Neural cell (in vitro differentiated cells): ENCODE data around the gene ZNF500. TPM values are rescaled to one million over a fixed set of nuclear protein-coding genes. Genes with fewer than 3 reads are reported as not detected.

Source experiments
- H2AFZ ChIP-seq: fragments of 200-600, 300-800 bp; sonication (generic), shearing (Covaris generic); 2 replicates; pipeline ENCODE4 v1.6.0; 2014; ENCODE audit warnings: low read depth, mild to moderate bottlenecking, antibody characterized with exemption, low read length, moderate library complexity
- H3F3A ChIP-seq: fragments of 200-600 bp; shearing (Covaris generic); 2 replicates; pipeline ENCODE4 v1.6.1; 2016; ENCODE audit warnings: mild to moderate bottlenecking, moderate library complexity, mixed read lengths, antibody characterized with exemption, low read length; ENCODE audit not compliant: insufficient read depth, poor library complexity, severe bottlenecking
- H3K27ac ChIP-seq: fragments of 200-600, 300-800 bp; sonication (generic), shearing (Covaris generic); 2 replicates; pipeline ENCODE4 v1.5.1; 2014; ENCODE audit warnings: mild to moderate bottlenecking, low read length, moderate library complexity
- H3K27me3 ChIP-seq: fragments of 300-800, 200-600 bp; sonication (generic), shearing (Covaris generic); 2 replicates; pipeline ENCODE4 v1.6.0; 2014; ENCODE audit warnings: mild to moderate bottlenecking, low read depth, low read length, moderate library complexity; ENCODE audit not compliant: insufficient read depth
- H3K36me3 ChIP-seq: fragments of 300-800, 200-600 bp; sonication (generic), shearing (Covaris generic); 2 replicates; pipeline ENCODE4 v1.5.1; 2014; ENCODE audit warnings: mild to moderate bottlenecking, antibody characterized with exemption, low read length, moderate library complexity; ENCODE audit not compliant: insufficient read depth
- H3K4me2 ChIP-seq: fragments of 300-800, 200-600 bp; sonication (generic), shearing (Covaris generic); 2 replicates; pipeline ENCODE4 v1.6.0; 2014; ENCODE audit warnings: mild to moderate bottlenecking, low read length
- H3K4me3 ChIP-seq: fragments of 300-800, 200-600 bp; sonication (generic), shearing (Covaris generic); 2 replicates; pipeline ENCODE4 v1.5.1; 2014; ENCODE audit warnings: mild to moderate bottlenecking, low read length, moderate library complexity
- H3K79me2 ChIP-seq: fragments of 200-600 bp; shearing (Covaris generic); replicated peaks from 2 replicates; pipeline ENCODE4 v1.6.0; 2014; ENCODE audit warnings: mild to moderate bottlenecking, low read length, moderate library complexity; ENCODE audit not compliant: insufficient read depth
- H3K9ac ChIP-seq: fragments of 300-800, 200-600 bp; sonication (generic), shearing (Covaris generic); 2 replicates; pipeline ENCODE4 v1.6.1; 2016; ENCODE audit warnings: mild to moderate bottlenecking, low read length, mixed read lengths
- H3K9me2 ChIP-seq: fragments of 200-600 bp; shearing (Covaris generic); 2 replicates; pipeline ENCODE4 v1.6.1; 2016; ENCODE audit warnings: mild to moderate bottlenecking, low read length, mixed read lengths; ENCODE audit not compliant: insufficient read depth
- H3K9me3 ChIP-seq: fragments of 200-600, 300-800 bp; sonication (generic), shearing (Covaris generic); 2 replicates; pipeline ENCODE4 v1.6.1; 2016; ENCODE audit warnings: mild to moderate bottlenecking, mixed run types, low read length, moderate library complexity, mixed read lengths
- H4K20me1 ChIP-seq: fragments of 200-600 bp; shearing (Covaris generic); 2 replicates; pipeline ENCODE4 v1.6.1; 2016; ENCODE audit warnings: mild to moderate bottlenecking, mixed run types; ENCODE audit not compliant: insufficient read depth
- CTCF ChIP-seq: fragments of 450-650 bp; IDR thresholded peaks from 2 replicates; pipeline ENCODE4 v1.5.1; 2014; ENCODE audit warnings: antibody characterized with exemption, mild to moderate bottlenecking, moderate library complexity; ENCODE audit not compliant: poor library complexity, severe bottlenecking
- EP300 ChIP-seq: fragments of 450-650 bp; conservative IDR thresholded peaks from 2 replicates; pipeline ENCODE4 v1.6.1; 2014; ENCODE audit warnings: antibody characterized with exemption, mild to moderate bottlenecking, moderate library complexity; ENCODE audit not compliant: poor library complexity, severe bottlenecking
- EZH2 ChIP-seq: fragments of 200-600, 300-800 bp; shearing (Covaris generic), sonication (generic); IDR thresholded peaks from 2 replicates; pipeline ENCODE4 v1.6.1; 2014; ENCODE audit warnings: antibody characterized with exemption, low read length, borderline replicate concordance, mild to moderate bottlenecking; ENCODE audit not compliant: insufficient read depth, poor library complexity, severe bottlenecking
- MXI1 ChIP-seq: fragments of 450-650 bp; conservative IDR thresholded peaks from 2 replicates; pipeline ENCODE4 v1.6.1; 2014; ENCODE audit warnings: antibody characterized with exemption, mild to moderate bottlenecking; ENCODE audit not compliant: poor library complexity, severe bottlenecking
- POLR2AphosphoS5 ChIP-seq: IDR thresholded peaks from 2 replicates; pipeline ENCODE4 v1.6.1; 2012
- RAD21 ChIP-seq: fragments of 450-650 bp; conservative IDR thresholded peaks from 2 replicates; pipeline ENCODE4 v1.6.1; 2014; ENCODE audit warnings: antibody characterized with exemption, mild to moderate bottlenecking, moderate library complexity
- REST ChIP-seq: IDR thresholded peaks from 2 replicates; pipeline ENCODE4 v1.6.1; 2012; ENCODE audit warnings: borderline replicate concordance
- SMC3 ChIP-seq: fragments of 450-650 bp; conservative IDR thresholded peaks from 2 replicates; pipeline ENCODE4 v1.6.1; 2014; ENCODE audit warnings: antibody characterized with exemption, mild to moderate bottlenecking, moderate library complexity; ENCODE audit not compliant: poor library complexity
- TAF1 ChIP-seq: IDR thresholded peaks from 2 replicates; pipeline ENCODE4 v1.6.1; 2012; ENCODE audit warnings: low read depth
- polyA plus RNA-seq: library from polyadenylated mRNA; depleted of rRNA; stranded (reverse); fragments of >200 nt; gene quantifications from 2 replicates; pipeline ENCODE4 v1.2.3, GENCODE V29; 2014

The ZNF500 gene
- polyA plus RNA-seq, 1 donor from 2014 or later: 16.0 TPM

- Histone ChIP-seq H3F3A (no peaks in the 10 kb centered on the region), H3K4me2 (no peak overlapping the region), H3K9me2 (no peaks in the 10 kb centered on the region), H4K20me1 (no peaks in the 10 kb centered on the region), H3K4me3 (no peak overlapping the region), H2AFZ (no peak overlapping the region), H3K9ac (no peak overlapping the region), H3K79me2 (no peaks in the 10 kb centered on the region), H3K27ac (no peak overlapping the region), H3K27me3 (no peaks in the 10 kb centered on the region), H3K36me3 (no peaks in the 10 kb centered on the region), H3K9me3 (no peaks in the 10 kb centered on the region)
- TF ChIP-seq REST (no peak), RAD21 (no peak), TAF1 (no peak), EZH2 (no peak), EP300 (no peak), POLR2AphosphoS5 (no peak), MXI1 (no peak), CTCF (no peak), SMC3 (no peak)
Observed at GRCh38 chr16:4746215-4746614, 20.7 kb downstream of the ZNF500 start.

GRCh38 chr16:4745274-4745569 lies 21.7 kb downstream of the ZNF500 start:
- Histone ChIP-seq H4K20me1 (no peaks in the 10 kb centered on the region), H3K36me3 (no peaks in the 10 kb centered on the region), H3K9ac (no peak overlapping the region), H3K4me2 (no peak overlapping the region), H3K79me2 (no peaks in the 10 kb centered on the region), H3K27me3 (no peaks in the 10 kb centered on the region), H3K9me3 (no peaks in the 10 kb centered on the region), H3K4me3 (no peak overlapping the region), H2AFZ (no peak overlapping the region), H3K27ac (no peak overlapping the region), H3F3A (no peaks in the 10 kb centered on the region), H3K9me2 (no peaks in the 10 kb centered on the region)
- TF ChIP-seq SMC3 (no peak), TAF1 (no peak), EZH2 (no peak), CTCF (no peak), RAD21 (no peak), REST (no peak), EP300 (no peak), POLR2AphosphoS5 (no peak), MXI1 (no peak)
